Muscle of leg (tissue), 16 donors: Measurements from ENCODE around the gene CYP2U1. TPM values are rescaled to one million over a fixed set of nuclear protein-coding genes. Genes with fewer than 3 reads are reported as not detected.

Experiments used
- DNase-seq: peaks from one replicate; pipeline ENCODE4 v3.0.0; 2013
- H3K27ac ChIP-seq: one replicate; pipeline ENCODE4 v1.5.1; 2013; ENCODE audit warnings: mild to moderate bottlenecking, low read length, control low read depth
- H3K27me3 ChIP-seq: one replicate; pipeline ENCODE4 v1.6.1; 2013; ENCODE audit warnings: low read length; ENCODE audit not compliant: control insufficient read depth, insufficient read depth
- H3K36me3 ChIP-seq: one replicate; pipeline ENCODE4 v1.6.1; 2013; ENCODE audit warnings: low read length; ENCODE audit not compliant: control insufficient read depth, insufficient read depth
- H3K4me1 ChIP-seq: one replicate; pipeline ENCODE4 v1.6.1; 2013; ENCODE audit warnings: low read length; ENCODE audit not compliant: control insufficient read depth, insufficient read depth
- H3K4me3 ChIP-seq: one replicate; pipeline ENCODE4 v1.5.1; 2013; ENCODE audit warnings: low read length, control low read depth
- H3K9me3 ChIP-seq: replicated peaks from 2 replicates; pipeline ENCODE4 v1.6.1; 2013; ENCODE audit warnings: low read depth, low read length; ENCODE audit not compliant: control insufficient read depth
- WGBS: methylation state at CpG from one replicate; pipeline ENCODE4 v1.1.5; 2013; ENCODE audit warnings: missing lambda C conversion rate; ENCODE audit not compliant: insufficient coverage; 5-methylcytosine and 5-hydroxymethylcytosine counted together
- long read RNA-seq, 11 donors: transcript quantifications; one replicate each; lab custom pipeline, GENCODE V29; 2026
- polyA plus RNA-seq, 8 donors: library from polyadenylated mRNA; unstranded; fragments of 120-200 nt; gene quantifications; one replicate each; pipeline versions ENCODE4 v1.2.1 to v1.2.3, GENCODE V29; 2013; ENCODE audit warnings: inconsistent platforms in 1 of 8, low replicate concordance in 1 of 8; ENCODE audit not compliant: insufficient read length in 8 of 8, insufficient read depth in 1 of 8
- total RNA-seq: library from RNA; stranded (reverse); fragments of 120-200 nt; gene quantifications from one replicate; pipeline ENCODE4 v1.2.4, GENCODE V29; 2013

Gene CYP2U1
- total RNA-seq, result 6.1 TPM
- polyA plus RNA-seq, result 1 to 10 TPM; 3.6 to 5.8 (median 4.1) TPM
- long read RNA-seq, donor 1, result 0 reads
- long read RNA-seq, donor 2, result 0 reads
- long read RNA-seq, donor 3, full-length matches to known transcripts, result 1 of 8 reads
- long read RNA-seq, donor 3, partial matches to known transcripts, result 7 of 8 reads
- long read RNA-seq, donor 3, other reads (novel, unspliced or antisense), result 0 of 8 reads
- long read RNA-seq, donor 4, result 0 reads
- long read RNA-seq, donor 5, full-length matches to known transcripts, result 2 of 8 reads
- long read RNA-seq, donor 5, partial matches to known transcripts, result 6 of 8 reads
- long read RNA-seq, donor 5, other reads (novel, unspliced or antisense), result 0 of 8 reads
- long read RNA-seq, donor 6, full-length matches to known transcripts, result 2 of 2 reads
- long read RNA-seq, donor 6, partial matches to known transcripts, result 0 of 2 reads
- long read RNA-seq, donor 6, other reads (novel, unspliced or antisense), result 0 of 2 reads
- long read RNA-seq, donor 7, full-length matches to known transcripts, result 2 of 2 reads
- long read RNA-seq, donor 7, partial matches to known transcripts, result 0 of 2 reads
- long read RNA-seq, donor 7, other reads (novel, unspliced or antisense), result 0 of 2 reads
- long read RNA-seq, donor 8, result 0 reads
- long read RNA-seq, donor 9, full-length matches to known transcripts, result 1 of 1 reads
- long read RNA-seq, donor 9, partial matches to known transcripts, result 0 of 1 reads
- long read RNA-seq, donor 9, other reads (novel, unspliced or antisense), result 0 of 1 reads
- long read RNA-seq, donor 10, full-length matches to known transcripts, result 1 of 1 reads
- long read RNA-seq, donor 10, partial matches to known transcripts, result 0 of 1 reads
- long read RNA-seq, donor 10, other reads (novel, unspliced or antisense), result 0 of 1 reads
- long read RNA-seq, donor 11, full-length matches to known transcripts, result 1 of 1 reads
- long read RNA-seq, donor 11, partial matches to known transcripts, result 0 of 1 reads
- long read RNA-seq, donor 11, other reads (novel, unspliced or antisense), result 0 of 1 reads

GRCh38 chr4:107930821-107931774 lies at the start of gene CYP2U1:
TSS of gene CYP2U1 (plus strand) at chr4:107931549. CDS start at chr4:107931644, 95 bp downstream.
- Histone ChIP-seq H3K27ac (peak within 1 kb of the TSS; percentile 83), H3K27me3 (peaks cover 2% of the 10 kb centered on the region), H3K36me3 (no peaks in the 10 kb centered on the region), H3K9me3 (no peaks in the 10 kb centered on the region), H3K4me3 (peak within 1 kb of the TSS; percentile 76), H3K4me1 (peaks cover 10% of the 10 kb centered on the region)
- 4% methylated on average over 75 of the region's 78 CpGs for WGBS
- DNase-seq, result peak; percentile 93

- Histone ChIP-seq H3K27ac (no peak overlapping the region), H3K4me3 (no peak overlapping the region), H3K27me3 (no peaks in the 10 kb centered on the region), H3K9me3 (peaks cover 15% of the 10 kb centered on the region), H3K36me3 (no peaks in the 10 kb centered on the region), H3K4me1 (no peaks in the 10 kb centered on the region)
- DNase-seq, result no peak
These were observed 45.5 kb upstream of the CYP2U1 start for GRCh38 chr4:107885865-107886264.

- H3K4me3 ChIP-seq, result no peak overlapping the region
- H3K36me3 ChIP-seq, result no peaks in the 10 kb centered on the region
- no peak overlapping the region for H3K27ac ChIP-seq
- WGBS, result no CpG with 5 or more reads among the region's 2 CpGs
- no peak for DNase-seq
- peaks cover 15% of the 10 kb centered on the region for H3K9me3 ChIP-seq
- H3K27me3 ChIP-seq, result no peaks in the 10 kb centered on the region
- no peaks in the 10 kb centered on the region for H3K4me1 ChIP-seq
These were observed 43.1 kb upstream of the CYP2U1 start for GRCh38 chr4:107888237-107888636.

- H3K4me1 ChIP-seq, result no peaks in the 10 kb centered on the region
- H3K4me3 ChIP-seq, result no peak overlapping the region
- DNase-seq, result no peak
- H3K27me3 ChIP-seq, result no peaks in the 10 kb centered on the region
- no peaks in the 10 kb centered on the region for H3K36me3 ChIP-seq
- peaks cover 15% of the 10 kb centered on the region for H3K9me3 ChIP-seq
- no CpG with 5 or more reads among the region's 2 CpGs for WGBS
- H3K27ac ChIP-seq, result no peak overlapping the region
These were observed 40.6 kb upstream of the CYP2U1 start for GRCh38 chr4:107890779-107891178.

GRCh38 chr4:107891299-107891698 lies 40.0 kb upstream of the CYP2U1 start:
- no peaks in the 10 kb centered on the region for H3K4me1 ChIP-seq
- peaks cover 13% of the 10 kb centered on the region for H3K9me3 ChIP-seq
- no peak for DNase-seq
- H3K27ac ChIP-seq, result no peak overlapping the region
- H3K4me3 ChIP-seq, result no peak overlapping the region
- H3K36me3 ChIP-seq, result no peaks in the 10 kb centered on the region
- no peaks in the 10 kb centered on the region for H3K27me3 ChIP-seq

- WGBS, result 30% methylated on average over 2 of the region's 4 CpGs
These were observed 37.9 kb upstream of the CYP2U1 start for GRCh38 chr4:107893171-107894137.

GRCh38 chr4:107894138-107894603 lies 37.2 kb upstream of the CYP2U1 start:
- Histone ChIP-seq H3K4me3 (no peak overlapping the region), H3K36me3 (no peaks in the 10 kb centered on the region), H3K4me1 (no peaks in the 10 kb centered on the region), H3K27ac (no peak overlapping the region), H3K27me3 (no peaks in the 10 kb centered on the region), H3K9me3 (no peaks in the 10 kb centered on the region)
- DNase-seq, result no peak
- 29% methylated on average over 4 of the region's 6 CpGs for WGBS

More at GRCh38 chr4:107893171-107894137, 37.9 kb upstream of the CYP2U1 start:
- peak; percentile 28 for DNase-seq
- no peaks in the 10 kb centered on the region for H3K4me1 ChIP-seq
- H3K27me3 ChIP-seq, result no peaks in the 10 kb centered on the region
- peaks cover 4% of the 10 kb centered on the region for H3K9me3 ChIP-seq
- no peak overlapping the region for H3K27ac ChIP-seq
- no peaks in the 10 kb centered on the region for H3K36me3 ChIP-seq
- no peak overlapping the region for H3K4me3 ChIP-seq

GRCh38 chr4:107896158-107896645 lies 35.1 kb upstream of the CYP2U1 start:
- H3K4me3 ChIP-seq, result no peak overlapping the region
- no peaks in the 10 kb centered on the region for H3K9me3 ChIP-seq
- no peaks in the 10 kb centered on the region for H3K36me3 ChIP-seq
- no peaks in the 10 kb centered on the region for H3K4me1 ChIP-seq
- H3K27ac ChIP-seq, result no peak overlapping the region
- WGBS, result 60% methylated on average over 1 of the region's 2 CpGs
- DNase-seq, result no peak
- no peaks in the 10 kb centered on the region for H3K27me3 ChIP-seq
